Stimulated activated CD4-positive, alpha-beta T cell treated with anti-CD3 and anti-CD28 coated beads, Interleukin-15, amount 100 ng/mL, for 48 hours (primary cell): ENCODE measurements around the gene NDRG3.
"Not testable (repeated sequence)": the region's sequence is repeated elsewhere in the genome, so short reads cannot be mapped to it uniquely, and the experiment has no call there.

Experiments
- DNase-seq, 2 donors: peaks; one replicate each; pipeline ENCODE4 v3.0.0-alpha.2; 2020; ENCODE audit warnings: low read depth in 2 of 2

NDRG3 gene

DNA sequence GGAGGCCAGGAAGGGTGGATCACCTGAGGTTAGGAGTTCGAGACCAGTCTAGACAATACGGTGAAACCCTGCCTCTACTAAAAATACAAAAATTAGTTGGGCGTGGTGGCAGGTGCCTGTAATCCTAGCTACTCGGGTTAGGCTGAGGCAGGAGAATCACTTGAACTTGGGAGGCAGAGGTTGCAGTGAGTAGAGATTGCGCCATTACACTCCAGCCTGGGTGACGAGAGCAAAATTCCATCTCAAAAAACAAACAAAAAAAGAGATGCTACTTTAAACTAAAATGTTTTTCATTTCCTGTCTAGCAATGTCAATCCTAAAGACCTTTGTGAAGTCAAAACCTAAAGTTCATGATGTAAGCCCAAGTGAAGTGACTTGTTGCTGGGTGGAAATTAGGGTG lies 14.8 kb upstream of the NDRG3 start:
- no peak for DNase-seq

DNA sequence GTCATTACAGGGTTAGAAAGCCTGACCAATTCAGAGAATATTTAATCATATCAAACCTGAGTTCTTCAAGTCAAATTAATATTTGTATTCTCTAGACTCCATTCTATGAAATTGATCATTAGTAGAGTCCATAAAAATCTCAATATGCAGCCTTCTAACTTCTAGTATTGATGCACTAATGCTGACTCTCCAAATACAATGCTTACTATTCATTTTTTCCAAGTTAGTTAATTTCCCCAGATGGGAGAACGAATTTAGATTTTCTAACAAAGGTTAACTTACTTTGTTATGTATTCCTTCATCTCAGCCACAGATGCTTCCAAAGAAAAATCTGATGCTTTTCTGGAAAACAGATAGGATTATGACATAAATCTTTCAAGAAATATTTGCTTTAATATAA lies 12.4 kb upstream of the NDRG3 start:
- no peak for DNase-seq

DNA sequence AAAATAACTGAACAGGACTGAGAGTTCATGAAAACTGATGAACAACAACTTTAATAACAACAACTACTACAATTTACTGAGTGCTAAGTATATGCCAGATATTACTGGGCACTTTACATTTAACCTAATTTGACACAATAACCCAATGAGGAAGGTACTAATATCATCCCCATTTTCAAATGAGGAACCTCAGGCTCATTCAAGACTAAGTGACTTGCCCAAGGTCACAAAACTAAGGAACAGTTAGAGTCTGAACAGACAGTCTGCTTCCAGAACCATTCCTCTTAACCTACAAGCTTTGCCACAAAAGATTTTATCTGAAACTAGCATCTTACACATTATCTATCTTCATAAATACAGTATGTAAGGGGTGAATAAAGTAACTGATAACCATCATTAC lies 10.6 kb upstream of the NDRG3 start:
- DNase-seq = no peak

DNA sequence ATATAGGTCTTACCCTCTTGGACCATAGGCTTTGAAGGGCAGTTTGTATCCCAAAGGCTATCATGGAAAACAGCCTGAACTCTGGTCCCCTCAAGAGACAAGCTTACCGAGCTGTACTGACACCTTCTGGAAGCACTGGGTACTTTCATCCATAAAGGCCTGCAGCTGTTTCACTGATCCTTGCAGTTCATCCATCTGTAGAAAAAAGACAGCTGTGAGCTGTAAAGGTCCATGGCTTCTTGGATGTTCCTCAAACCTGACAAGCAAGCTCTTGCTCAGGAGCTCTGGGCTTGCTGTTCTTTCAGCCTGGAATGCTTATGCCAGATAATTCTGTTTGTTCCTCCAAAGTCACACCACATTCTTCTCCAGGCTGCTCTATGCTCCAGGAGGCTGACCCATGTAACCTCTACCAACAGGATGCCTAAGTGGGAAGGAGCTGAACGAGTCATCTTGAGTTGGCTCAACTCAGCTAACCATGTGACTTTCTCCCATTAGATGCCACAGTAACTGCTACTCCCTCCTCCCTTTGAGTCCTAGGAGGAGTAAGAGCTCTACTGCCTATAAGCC lies 8.8 kb upstream of the NDRG3 start:
- no peak for DNase-seq

DNA sequence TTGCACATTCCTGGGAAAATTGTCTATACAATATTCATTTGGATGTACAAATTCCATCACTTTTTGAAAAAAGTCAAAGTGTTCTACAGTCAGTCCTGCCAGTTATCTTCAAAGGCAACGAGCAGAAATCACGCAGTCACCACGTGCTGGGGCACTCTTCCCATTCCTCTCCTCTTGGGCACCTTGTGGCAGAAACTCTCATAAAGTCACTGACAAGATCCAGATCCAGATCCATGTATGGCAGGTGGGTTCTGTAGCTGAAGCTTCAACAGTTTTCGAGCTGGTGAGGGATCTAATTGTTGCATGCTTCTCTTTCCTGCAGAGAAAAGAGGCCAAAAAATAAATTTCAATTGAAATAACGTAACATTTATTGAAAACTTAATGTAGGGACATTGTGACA lies 6.7 kb upstream of the NDRG3 start:
- no peak for DNase-seq

DNA sequence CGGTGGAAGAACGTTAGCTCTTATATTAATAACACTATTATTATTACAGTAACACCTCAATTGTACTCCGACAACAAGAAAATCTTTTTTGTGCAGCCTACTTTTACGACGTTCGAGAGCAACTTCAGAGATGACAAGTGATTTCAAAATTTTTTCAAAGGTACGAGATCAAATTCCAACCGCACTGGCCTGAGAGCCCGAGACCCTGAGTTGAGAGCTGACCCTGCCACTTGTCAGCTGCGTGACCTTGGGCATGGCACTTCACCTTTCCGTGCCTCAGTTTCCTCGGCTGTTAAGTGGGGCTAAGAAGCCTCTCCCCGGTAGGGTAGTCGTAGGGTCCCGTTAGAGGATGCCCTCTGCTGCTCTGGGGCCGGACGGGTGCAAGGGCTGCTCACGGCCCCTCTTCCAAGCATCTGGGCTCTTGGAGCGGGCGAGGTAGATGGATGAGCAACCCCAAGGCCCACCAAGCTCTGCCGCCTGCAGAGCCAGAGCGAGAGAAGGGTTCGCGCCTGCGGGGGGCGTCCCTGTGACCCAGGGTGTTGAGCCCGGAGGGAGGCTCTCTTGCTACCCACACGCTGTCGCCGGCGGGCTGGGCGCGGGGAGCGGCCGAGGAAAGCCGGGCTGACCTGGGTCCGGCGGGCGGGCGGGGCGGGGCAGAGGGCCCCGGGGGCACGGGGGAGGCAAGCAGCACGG lies 510 bp downstream of the NDRG3 start:
- peak in 1 of 2 donors; percentile 14 for DNase-seq

DNA sequence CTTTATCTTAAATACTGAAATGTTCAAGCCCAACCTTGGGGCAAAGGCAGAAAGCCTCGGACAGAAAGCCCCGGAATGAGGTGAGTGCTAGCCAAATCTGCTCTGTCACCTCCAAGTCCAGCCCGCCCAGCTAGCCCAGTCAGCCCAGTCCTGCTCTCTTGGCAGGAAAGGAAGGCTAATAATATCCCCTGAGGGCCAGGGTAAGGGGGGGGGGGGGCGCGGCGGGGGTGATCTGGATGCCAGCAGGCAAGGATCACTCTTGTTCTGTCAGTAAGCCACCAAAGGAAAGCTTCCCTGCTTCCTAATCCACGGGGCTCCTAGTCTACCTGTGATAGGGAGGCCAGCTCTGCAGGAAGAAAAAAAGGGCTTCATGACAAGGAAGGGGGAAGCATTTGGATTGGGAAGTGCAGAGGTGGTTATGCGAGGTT lies 1.1 kb downstream of the NDRG3 start:
- no peak for DNase-seq

DNA sequence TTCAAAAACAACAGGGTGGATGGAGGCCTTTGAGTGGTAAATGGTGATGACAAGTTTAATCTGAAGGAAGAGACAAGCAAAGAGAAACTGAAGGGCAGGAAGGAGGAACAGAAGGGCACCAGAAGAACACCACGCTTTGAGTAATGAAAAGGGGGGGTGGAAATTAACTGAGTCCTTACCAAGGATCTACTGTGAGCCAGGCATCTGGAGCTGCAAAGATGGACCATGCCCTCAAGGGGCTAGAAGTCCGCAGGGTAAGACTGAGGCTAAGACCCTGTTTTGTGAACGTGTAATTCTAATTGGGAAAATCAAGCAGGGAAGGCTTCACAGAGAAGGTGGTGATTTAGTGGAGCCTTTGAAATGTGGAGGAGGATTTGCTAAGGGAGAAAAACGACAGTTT lies 1.6 kb downstream of the NDRG3 start:
- no peak for DNase-seq

DNA sequence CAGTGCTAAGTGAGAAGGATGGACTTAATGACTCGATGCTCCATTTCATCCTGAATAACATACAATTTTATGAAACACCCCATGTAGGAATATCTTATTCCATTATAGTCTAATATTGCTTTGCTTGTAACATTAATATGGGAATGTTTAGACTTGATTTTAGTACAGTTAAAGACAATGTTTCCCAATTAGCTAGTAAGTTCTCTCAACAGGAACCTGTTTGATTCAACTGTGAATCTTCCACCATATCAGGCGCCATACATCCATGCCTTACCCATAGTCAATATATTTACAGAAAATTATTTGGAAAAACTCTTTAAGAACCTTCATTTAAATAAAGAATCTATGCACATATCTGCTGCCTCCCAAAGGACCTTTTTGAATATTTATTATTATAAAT lies 3.3 kb downstream of the NDRG3 start:
- no peak for DNase-seq

DNA sequence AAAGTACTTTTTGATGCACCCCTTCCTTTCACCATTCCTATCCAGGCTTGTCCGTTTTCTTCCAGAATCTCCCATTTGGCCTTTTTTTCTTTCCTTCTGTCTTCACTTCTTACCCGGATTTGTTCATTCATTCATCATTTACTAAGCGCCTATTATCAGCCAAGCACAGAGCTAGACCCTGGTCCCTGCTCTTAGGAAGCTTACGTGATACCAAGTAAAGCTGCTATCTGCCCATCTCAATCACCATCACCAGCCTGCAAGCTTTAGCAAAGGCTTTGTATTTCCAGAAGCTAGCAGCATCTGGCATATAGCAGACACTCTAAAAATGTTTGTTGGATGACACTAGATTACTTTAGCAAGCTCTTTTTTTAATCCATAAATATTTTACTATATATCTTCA lies 4.8 kb downstream of the NDRG3 start:
- no peak for DNase-seq

DNA sequence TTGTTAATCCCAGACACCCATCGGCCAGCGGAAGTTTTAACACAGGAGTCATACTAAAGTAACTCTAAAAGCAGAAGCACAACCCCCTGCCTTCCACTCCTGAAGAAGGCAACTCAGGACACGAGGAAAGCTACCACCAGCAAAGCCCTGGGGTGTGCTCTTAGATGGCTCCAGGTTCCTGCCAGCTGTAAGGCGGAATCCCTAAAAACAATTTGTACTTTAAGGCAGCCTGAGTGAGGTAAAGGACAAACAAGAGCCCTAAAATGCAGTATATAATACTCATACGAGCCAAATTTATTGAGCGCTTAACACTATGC lies 8.7 kb downstream of the NDRG3 start:
- no peak for DNase-seq

DNA sequence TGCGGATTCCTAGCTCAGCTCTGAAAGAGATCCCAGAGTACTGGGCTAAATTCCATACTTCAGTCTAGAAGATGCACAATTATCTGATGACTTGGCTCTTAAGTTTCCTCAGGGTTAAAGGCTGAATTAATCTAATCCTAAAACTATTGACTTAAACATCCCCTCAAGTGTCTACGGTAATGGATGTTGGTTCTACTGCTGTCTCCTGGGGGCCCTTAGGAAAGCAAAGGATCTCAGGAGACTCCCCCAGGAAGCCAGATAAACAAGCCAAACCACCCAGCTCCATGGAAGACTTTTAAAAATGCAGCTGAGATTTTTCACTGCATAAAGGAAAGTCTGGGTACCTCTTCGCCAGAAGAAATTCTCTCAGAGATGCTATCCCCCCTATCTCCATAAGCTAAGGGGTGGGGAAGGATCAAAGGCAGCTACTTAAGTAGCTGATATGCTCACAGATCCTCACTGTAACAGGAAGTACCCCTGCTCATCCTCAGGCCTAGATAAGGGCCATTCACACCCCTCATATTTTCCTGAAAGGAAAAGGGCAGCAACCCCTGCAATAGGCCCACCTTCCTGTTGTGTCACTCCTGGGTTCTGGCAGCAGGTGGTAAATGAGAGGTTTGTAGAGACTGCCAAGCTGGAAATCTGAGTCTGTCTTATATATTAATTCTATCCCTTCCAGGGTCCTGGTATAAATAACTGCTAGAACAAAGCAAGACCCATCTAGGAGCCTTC lies 9.3 kb downstream of the NDRG3 start:
- no peak for DNase-seq

DNA sequence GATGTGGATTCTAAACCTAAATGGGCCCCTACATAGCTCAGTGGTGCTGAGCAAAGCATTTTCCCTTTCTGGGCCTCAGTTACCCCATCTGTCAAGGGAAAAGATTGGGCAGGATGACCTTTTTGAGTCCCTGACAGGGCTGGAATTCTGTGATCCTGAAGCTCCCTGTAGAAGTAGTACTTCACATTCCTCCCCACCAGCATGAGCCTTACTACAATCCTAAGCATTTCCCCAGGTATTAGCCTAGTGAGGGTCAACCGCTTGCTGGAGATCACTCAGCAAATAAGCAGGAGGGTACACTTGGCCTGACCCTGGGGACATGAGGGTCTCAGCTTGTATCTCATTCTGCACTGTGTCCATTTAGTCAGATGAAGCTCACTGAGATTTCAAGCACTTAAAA lies 13.4 kb downstream of the NDRG3 start:
- no peak for DNase-seq

DNA sequence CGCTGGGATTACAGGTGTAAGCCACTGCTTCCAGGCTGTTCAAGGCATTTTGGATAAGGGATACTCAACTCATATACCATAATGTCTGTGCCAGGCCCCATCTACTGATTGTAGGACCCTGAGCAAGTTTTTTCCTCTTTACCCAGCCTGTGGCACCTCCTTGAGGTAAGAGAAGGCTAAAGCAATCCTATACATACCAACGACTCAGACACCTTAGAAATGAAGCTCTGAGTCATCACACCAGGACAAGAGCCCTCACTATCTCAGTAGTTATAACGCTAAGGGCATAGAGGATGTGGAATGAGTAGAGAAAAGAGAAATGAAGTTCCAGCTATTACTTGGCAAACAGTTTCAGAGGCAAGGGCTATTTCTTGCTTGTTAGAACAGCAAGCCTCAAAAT lies 16.9 kb downstream of the NDRG3 start:
- DNase-seq = no peak

DNA sequence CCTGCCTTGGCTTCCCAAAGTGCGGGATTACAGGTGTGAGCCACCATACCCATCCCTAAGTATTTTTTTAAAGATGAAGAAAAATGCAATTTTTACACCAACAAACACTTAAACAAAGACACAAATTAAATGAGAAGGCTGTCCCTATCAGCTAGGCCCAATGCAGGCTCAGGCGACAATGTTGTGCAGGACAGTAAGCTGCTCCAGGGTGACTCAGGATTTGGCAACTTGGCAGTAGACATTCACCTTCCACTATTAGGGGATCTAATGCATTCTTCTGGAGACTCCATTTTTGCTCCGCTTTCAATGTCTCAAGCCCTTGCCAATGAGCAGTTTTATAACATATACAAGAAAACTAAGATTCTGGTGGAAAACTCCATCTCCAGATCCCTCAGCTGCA lies 19.7 kb downstream of the NDRG3 start:
- DNase-seq = no peak

DNA sequence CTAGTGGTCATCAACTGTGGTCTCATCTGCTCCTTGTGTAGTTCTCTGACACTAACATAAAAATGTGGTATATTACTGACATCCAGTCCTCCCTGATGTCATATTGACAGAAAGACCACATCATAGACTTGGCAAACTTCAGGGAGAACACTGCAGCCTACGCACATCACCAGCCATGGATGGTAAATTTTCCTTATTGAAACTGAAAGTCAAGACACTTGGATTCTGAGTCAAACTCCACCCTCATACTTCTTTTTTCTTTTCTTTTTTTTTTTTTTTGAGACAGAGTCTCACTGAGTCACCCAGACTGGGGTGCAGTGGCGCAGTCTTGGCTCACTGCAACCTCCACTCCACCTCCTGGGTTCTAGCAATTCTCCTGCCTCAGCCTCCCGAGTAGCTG lies 25.4 kb downstream of the NDRG3 start:
- DNase-seq = no peak

DNA sequence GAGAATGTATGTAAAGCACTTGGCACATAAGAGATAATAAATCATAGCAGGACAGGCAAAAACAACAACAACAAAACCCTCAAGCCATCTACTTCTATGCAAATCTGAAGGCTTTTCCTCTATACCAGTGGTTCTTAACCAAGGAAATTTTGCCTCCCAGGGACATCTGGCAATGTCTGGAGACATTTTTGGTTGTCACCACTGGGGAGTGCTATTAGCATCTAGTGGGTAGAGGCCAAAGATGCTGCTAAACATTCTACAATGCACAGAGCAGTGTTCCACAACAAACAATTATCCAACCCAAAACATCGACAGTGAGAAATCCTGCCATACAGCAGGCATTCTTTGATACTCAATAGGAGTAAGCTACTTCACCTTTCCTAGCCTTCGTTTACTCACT lies 28.2 kb downstream of the NDRG3 start:
- no peak for DNase-seq

DNA sequence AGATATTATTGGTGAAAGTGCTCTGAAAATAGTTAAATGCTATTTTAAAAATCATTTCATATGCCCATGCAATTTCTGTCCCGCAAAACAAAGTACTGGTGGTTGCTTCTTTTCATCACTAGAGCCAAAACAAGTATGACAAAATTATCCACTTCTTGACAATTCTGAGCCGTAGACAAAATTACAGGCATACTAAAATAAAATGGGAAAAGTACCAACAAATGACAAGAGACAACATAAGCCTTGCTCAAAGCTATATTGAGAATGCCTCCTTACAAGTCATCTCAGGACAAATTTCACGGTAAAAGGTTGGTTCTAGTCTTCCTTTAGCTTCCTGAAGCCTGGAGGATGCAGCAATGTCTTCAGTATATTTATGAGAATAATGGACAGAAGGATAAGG lies 28.9 kb downstream of the NDRG3 start:
- no peak for DNase-seq

DNA sequence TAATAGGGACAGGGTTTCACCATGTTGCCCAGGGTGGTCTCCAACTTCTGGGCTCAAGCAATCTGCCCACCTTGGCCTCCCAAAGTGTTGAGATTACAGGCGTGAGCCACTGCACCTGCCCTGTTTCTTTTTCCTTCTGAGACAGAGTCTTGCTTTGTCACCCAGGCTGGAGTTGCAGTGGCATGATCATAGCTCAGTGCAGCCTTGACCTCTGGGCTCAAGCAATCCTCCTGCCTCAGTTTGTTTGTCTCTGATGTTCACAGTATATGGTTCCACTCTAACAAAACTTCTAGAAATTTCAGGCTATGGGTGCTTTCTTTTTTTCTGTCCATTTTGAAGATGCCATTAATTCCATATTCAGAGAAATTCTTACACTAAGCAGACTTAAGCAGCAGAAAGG lies 33.1 kb downstream of the NDRG3 start:
- no peak for DNase-seq

DNA sequence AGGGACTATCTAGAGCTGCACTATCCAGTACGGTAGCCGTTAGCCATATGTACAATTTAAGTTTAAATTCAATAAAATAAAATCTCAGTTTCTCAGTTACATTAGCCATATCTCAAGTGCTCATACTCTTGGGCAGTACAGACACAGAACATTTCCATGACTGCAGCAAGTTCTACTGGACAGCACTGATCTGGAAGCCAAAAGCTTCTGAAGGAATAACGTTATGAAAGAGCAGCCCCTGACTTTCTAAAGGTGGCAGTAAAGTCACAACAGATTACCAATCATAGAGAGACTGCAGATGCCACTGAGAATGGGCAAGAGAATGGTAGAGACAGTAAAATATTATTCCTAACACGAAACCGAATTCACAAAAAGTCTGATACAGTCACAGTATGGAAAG lies 36.8 kb downstream of the NDRG3 start:
- no peak for DNase-seq

DNA sequence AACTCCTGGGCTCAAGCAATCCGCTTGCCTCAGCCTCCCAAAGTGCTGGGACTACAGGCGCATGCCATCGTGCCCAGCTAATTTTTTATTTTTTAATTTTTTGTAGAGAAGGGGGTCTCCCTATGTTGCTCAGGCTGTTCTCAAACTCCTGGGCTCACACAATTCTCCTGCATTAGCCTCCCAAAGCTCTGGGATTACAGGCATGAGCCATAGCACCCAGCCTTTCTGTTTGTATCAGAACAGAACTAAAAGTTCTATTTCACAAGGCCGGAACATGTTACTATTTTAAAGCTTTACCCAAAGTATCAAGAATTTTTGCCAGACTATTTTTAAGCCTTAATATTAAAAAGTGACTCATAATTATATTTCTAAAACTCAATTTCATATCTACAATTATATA lies 42.4 kb downstream of the NDRG3 start:
- no peak for DNase-seq

DNA sequence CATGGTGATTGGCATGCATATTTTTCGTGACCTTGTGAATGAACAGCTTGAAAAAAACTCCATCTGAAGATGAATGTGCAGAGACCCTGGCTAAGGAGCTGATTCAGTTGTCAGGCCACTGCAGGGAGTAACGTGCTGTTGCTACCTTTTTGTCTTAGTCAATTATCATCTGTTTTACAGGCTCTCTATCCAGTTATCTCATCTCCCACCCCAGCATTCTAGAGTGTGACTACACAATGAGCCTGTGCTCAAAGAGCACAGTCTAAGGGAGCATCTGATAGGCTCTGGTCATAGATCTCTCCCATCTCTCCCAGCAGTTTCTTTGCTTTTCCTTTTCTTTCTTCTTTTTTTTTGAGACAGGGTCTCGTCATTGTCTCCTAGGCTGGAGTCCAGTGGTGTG lies 45.5 kb downstream of the NDRG3 start:
- no peak for DNase-seq

DNA sequence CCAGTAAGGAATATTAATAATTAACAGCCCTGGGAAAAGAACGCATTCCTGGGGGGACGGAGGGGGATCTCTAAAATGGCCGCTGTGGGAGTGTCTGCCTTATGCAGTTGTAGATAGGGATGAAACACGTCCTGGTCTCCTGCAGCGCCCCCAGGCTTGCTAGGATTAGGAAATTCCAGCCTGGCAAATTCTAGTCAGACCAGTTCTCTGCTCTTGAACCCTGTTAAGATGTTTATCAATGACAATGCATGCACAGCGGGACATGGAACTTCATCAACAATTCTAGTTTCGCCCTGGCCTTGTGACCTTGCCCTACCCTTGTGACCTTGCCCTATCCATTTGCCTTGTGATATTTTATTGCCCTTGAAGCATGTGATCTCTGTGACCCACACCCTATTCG lies 50.4 kb downstream of the NDRG3 start:
- DNase-seq = not testable (repeated sequence)

DNA sequence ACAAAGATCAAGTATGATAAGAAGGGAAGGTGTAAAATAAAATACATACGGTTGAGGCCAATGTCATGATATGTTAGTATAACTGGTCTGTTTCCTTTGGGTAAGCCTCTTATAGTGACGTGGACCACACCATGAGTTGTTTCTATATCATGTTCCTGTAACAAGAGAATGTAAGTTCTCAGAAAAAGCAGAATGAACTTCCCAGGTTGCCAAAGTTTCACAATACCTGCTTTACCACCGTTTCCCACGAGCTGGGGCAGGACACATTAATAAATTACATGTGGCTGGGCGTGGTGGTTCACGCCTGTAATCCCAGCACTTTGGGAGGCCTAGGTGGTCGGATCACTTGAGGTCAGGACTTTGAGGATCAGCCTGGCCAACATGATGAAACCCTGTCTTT lies 57.3 kb downstream of the NDRG3 start:
- no peak for DNase-seq
